GM12865 (cell line): Measurements from ENCODE around the gene PPP2R3C.
A peak's percentile ranks its signal among the peaks of the same experiment; 100 is the strongest.
"Not testable (repeated sequence)": the region's sequence is repeated elsewhere in the genome, so short reads cannot be mapped to it uniquely, and the experiment has no call there.

Experiments
- DNase-seq: peaks from one replicate; pipeline ENCODE4 v3.0.0; 2010; ENCODE audit warnings: low read depth
- H3K4me3 ChIP-seq: 2 replicates; pipeline ENCODE4 v1.5.1; 2011; ENCODE audit warnings: mild to moderate bottlenecking, low read depth, low read length, control low read depth
- TF ChIP-seq, protein P1 (sequence below): IDR thresholded peaks from 2 replicates; pipeline ENCODE4 v1.5.1; 2011; ENCODE audit warnings: low read length, control low read depth, low read depth, inconsistent platforms; ENCODE audit not compliant: insufficient read depth; ENCODE audit errors: missing control alignments

Gene PPP2R3C

GRCh38 chr14:35046751-35047536, 74.8 kb downstream of the PPP2R3C start:
- peak; percentile 68 for DNase-seq
- TF ChIP-seq, protein P1, sequence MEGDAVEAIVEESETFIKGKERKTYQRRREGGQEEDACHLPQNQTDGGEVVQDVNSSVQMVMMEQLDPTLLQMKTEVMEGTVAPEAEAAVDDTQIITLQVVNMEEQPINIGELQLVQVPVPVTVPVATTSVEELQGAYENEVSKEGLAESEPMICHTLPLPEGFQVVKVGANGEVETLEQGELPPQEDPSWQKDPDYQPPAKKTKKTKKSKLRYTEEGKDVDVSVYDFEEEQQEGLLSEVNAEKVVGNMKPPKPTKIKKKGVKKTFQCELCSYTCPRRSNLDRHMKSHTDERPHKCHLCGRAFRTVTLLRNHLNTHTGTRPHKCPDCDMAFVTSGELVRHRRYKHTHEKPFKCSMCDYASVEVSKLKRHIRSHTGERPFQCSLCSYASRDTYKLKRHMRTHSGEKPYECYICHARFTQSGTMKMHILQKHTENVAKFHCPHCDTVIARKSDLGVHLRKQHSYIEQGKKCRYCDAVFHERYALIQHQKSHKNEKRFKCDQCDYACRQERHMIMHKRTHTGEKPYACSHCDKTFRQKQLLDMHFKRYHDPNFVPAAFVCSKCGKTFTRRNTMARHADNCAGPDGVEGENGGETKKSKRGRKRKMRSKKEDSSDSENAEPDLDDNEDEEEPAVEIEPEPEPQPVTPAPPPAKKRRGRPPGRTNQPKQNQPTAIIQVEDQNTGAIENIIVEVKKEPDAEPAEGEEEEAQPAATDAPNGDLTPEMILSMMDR, result no peak
- peak overlapping the region; percentile 70 for H3K4me3 ChIP-seq

- peak within 1 kb of the TSS; percentile 70 for H3K4me3 ChIP-seq
- peak; percentile 99 for DNase-seq
- TF ChIP-seq, protein P1, result no peak
Observed at GRCh38 chr14:35046048-35046750, 75.6 kb downstream of the PPP2R3C start, which contains the start of gene FAM177A1. FAM177A1 (plus strand) TSS chr14:35046272; CDS start chr14:35046464, 192 bp downstream.

GRCh38 chr14:35045798-35046047, 76.1 kb downstream of the PPP2R3C start:
- DNase-seq, result no peak
- H3K4me3 ChIP-seq, result peak overlapping the region; percentile 70
- TF ChIP-seq, protein P1, result no peak

DNA sequence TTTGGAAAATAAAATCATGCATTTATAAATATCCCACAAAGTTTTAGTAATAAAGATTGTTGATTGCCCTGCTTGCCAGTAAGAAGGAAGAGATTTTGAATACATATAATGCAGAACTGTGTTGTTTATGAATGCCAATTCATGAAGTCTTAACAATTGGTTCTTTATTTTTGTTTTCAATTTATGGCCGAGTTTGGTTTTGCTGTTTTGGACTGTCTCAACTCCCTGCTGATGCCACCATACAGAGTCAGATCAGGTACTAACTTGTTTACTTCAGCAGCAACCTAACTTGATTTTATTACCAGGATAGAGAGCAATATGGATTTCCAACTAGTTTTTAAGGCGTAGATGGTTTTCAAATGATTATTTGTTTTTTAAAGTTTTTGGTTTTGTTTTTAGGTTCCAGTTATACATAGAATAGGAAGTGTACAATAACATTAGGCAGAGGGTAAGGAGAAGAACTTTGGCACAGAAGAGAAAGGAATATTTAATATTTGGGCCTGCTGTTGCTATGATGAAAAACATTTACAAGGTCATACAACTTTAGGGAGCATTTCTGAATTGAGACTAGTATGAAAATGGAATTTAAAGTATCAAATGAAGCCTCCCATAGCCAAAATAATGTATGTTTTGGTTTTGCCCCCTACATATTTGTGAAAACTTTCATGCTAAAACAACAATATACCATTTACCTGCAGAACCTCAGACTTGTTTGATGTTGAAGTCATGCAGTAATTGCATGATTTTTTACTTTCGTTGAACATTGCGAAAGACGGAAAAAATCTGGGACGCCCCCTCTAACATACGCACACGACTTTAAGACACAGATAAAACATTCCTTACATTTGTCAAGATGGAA, 76.6 kb downstream of the PPP2R3C start:
- peak overlapping the region; percentile 70 for H3K4me3 ChIP-seq
- no peak for DNase-seq
- TF ChIP-seq, protein P1, result no peak

DNA sequence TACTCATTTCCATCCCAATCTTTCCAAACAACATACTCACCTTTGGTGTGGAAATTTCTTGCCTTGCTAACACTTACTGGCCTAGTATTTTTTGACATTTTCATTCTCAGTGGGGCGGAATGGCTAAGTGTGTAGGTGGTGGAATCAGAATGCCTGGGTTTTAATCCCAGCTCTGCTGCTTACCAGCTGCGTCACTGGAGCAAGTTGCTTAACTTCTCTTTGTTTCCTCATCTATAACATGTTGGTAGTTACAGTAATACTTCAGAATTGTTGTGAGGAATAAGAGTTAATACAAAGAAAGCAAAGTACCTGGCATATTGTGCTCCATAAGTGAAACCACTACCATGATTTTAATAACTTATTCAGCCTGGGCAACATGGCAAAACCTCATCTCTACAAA, 78.7 kb downstream of the PPP2R3C start:
- DNase-seq, result no peak
- no peak overlapping the region for H3K4me3 ChIP-seq
- TF ChIP-seq, protein P1, result no peak

DNA sequence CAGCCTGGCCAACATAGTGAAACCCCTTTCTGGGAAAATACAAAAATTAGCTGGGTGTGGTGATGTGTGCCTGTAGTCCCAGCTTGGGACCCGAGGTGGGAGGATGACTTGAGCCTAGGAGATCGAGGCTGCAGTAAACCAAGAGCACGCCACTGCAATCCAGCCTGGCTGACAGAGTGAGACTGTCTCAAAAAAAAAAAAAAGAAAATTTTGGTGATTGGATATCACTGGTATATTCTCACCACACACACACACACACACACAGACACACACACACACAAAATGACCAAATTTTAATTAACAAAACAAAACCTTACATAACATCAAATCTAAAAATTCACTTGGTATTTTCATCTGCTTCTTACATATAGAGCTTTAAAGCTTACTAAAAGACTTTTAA, 79.2 kb downstream of the PPP2R3C start:
- H3K4me3 ChIP-seq, result no peak overlapping the region
- TF ChIP-seq, protein P1, result no peak
- DNase-seq, result no peak

GRCh38 chr14:35038312-35038711, 83.5 kb downstream of the PPP2R3C start:
- H3K4me3 ChIP-seq, DNase-seq: not testable (repeated sequence)
